Measurements from ENCODE around the gene ZSCAN2.
"Not testable (repeated sequence)": the region's sequence is repeated elsewhere in the genome, so short reads cannot be mapped to it uniquely, and the experiment has no call there.

ZSCAN2 gene
- total RNA-seq, result 2.8 to 6.3 reads per million in 2 donors

GRCh38 chr15:84600687-84601554, at the start of gene ZSCAN2:
Gene ZSCAN2 (plus strand): TSS chr15:84601009. CDS start chr15:84603928, 2,919 bp downstream.
- DNase-seq, result peak; percentile 84 to 93 (median 90)

GRCh38 chr15:84551624-84552023, 49.2 kb upstream of the ZSCAN2 start:
- not testable (repeated sequence) for DNase-seq

- no peak for DNase-seq
These were observed 47.9 kb upstream of the ZSCAN2 start for GRCh38 chr15:84552896-84553295.

GRCh38 chr15:84556690-84557089, 44.1 kb upstream of the ZSCAN2 start:
- not testable (repeated sequence) for DNase-seq

GRCh38 chr15:84568021-84568420, 32.8 kb upstream of the ZSCAN2 start:
- DNase-seq, result not testable (repeated sequence)

- DNase-seq, result peak; percentile 25 to 62 (median 35)
These were observed 30.6 kb upstream of the ZSCAN2 start for GRCh38 chr15:84570164-84570735.

GRCh38 chr15:84572231-84572630, 28.6 kb upstream of the ZSCAN2 start:
- no peak for DNase-seq

GRCh38 chr15:84575493-84575892, 25.3 kb upstream of the ZSCAN2 start:
- DNase-seq, result no peak

- not testable (repeated sequence) for DNase-seq
These were observed 22.9 kb upstream of the ZSCAN2 start for GRCh38 chr15:84577891-84578290.

GRCh38 chr15:84579261-84579721, 21.5 kb upstream of the ZSCAN2 start:
- not testable (repeated sequence) for DNase-seq

GRCh38 chr15:84581676-84582428, 19.0 kb upstream of the ZSCAN2 start:
- not testable (repeated sequence) for DNase-seq

GRCh38 chr15:84582583-84583157, 18.1 kb upstream of the ZSCAN2 start:
- DNase-seq, result peak in 1 of 5 experiments; percentile 26

GRCh38 chr15:84583921-84584320, 16.9 kb upstream of the ZSCAN2 start:
- DNase-seq, result not testable (repeated sequence)

- no peak for DNase-seq
These were observed 14.1 kb upstream of the ZSCAN2 start for GRCh38 chr15:84586696-84587095.

- DNase-seq, result peak; percentile 62 to 84 (median 75)
These were observed 12.5 kb upstream of the ZSCAN2 start for GRCh38 chr15:84588053-84588874.

GRCh38 chr15:84590406-84590805, 10.4 kb upstream of the ZSCAN2 start:
- DNase-seq, result no peak

- DNase-seq, result no peak
These were observed 9.0 kb upstream of the ZSCAN2 start for GRCh38 chr15:84591815-84592214.

GRCh38 chr15:84594617-84595290, 6.1 kb upstream of the ZSCAN2 start:
- no peak for DNase-seq

GRCh38 chr15:84595660-84596059, 5.1 kb upstream of the ZSCAN2 start:
- no peak for DNase-seq

GRCh38 chr15:84597296-84597695, 3.5 kb upstream of the ZSCAN2 start:
- DNase-seq, result no peak

- DNase-seq, result peak in 2 of 5 experiments; percentile 49 to 91
These were observed 2.6 kb upstream of the ZSCAN2 start for GRCh38 chr15:84598250-84598649.

All from T-helper 2 cell (primary cell).